Measurements from ENCODE around the gene MINAR2.

GRCh38 chr5:129748913-129749880 lies 1.3 kb downstream of the MINAR2 start:
- TF ChIP-seq CTCF (IDR thresholded peaks at IDR 0.05) (no peak), EZH2phosphoT487 (IDR thresholded peaks at IDR 0.05) (no peak), EZH2 (IDR thresholded peaks at IDR 0.05) (no peak)
